HCT116 (cell line): ENCODE results near the gene CDKL4.

Source experiments
- CTCF ChIP-seq, 3 experiments: fragments of 200-600 bp in 1 of 3; sonication (generic) in 1 of 3; IDR thresholded peaks in 2 of 3; conservative IDR thresholded peaks in 1 of 3; 2 replicates each; pipeline ENCODE4 v1.5.1; 2012 to 2017; ENCODE audit warnings: low read depth in 2 of 3, low read length in 2 of 3, antibody characterized with exemption in 1 of 3, borderline replicate concordance in 1 of 3, control low read depth in 1 of 3, mild to moderate bottlenecking in 1 of 3, mixed read lengths in 1 of 3, mixed run types in 1 of 3, moderate library complexity in 1 of 3; ENCODE audit not compliant: insufficient read depth in 1 of 3
- POLR2AphosphoS5 ChIP-seq: IDR thresholded peaks from 2 replicates; pipeline ENCODE4 v1.6.1; 2011; ENCODE audit warnings: mild to moderate bottlenecking, low read depth, low read length, moderate library complexity

GRCh38 chr2:39159283-39159682 lies 84.5 kb downstream of the CDKL4 start:
- TF ChIP-seq CTCF (IDR thresholded peaks at IDR 0.05 in 2 of 3, conservative IDR thresholded peaks at IDR 0.05 in 1 of 3; ENCODE audit: borderline replicate concordance in 1 of 3, insufficient read depth in 1 of 3, low read depth in 2 of 3, low read length in 2 of 3) (no peak), POLR2AphosphoS5 (no peak)
